Transverse colon (tissue), 4 donors: ENCODE measurements around the gene RACK1. TPM values are rescaled to one million over a fixed set of nuclear protein-coding genes. Genes with fewer than 3 reads are reported as not detected.
"Not testable (repeated sequence)": the region's sequence is repeated elsewhere in the genome, so short reads cannot be mapped to it uniquely, and the experiment has no call there.

ENCODE experiments used
- DNase-seq: peaks from one replicate; pipeline ENCODE4 v3.0.0-alpha.2; 2019
- H3K27ac ChIP-seq, 4 donors: fragments of 200-600 bp; sonication (generic); 2 replicates each; pipeline ENCODE4 v1.5.1; 2016 to 2018; ENCODE audit warnings: inconsistent platforms in 4 of 4
- H3K27me3 ChIP-seq: fragments of 200-600 bp; sonication (generic); 2 replicates; pipeline ENCODE4 v1.5.1; 2017; ENCODE audit warnings: inconsistent platforms
- H3K36me3 ChIP-seq, 4 donors: fragments of 200-600 bp; sonication (generic); 2 replicates each; pipeline ENCODE4 v1.5.1; 2017 to 2019; ENCODE audit warnings: inconsistent platforms in 4 of 4
- H3K4me1 ChIP-seq, 4 donors: fragments of 200-600 bp; sonication (generic); 2 replicates each; pipeline ENCODE4 v1.5.1; 2017 to 2020; ENCODE audit warnings: inconsistent platforms in 4 of 4
- H3K4me3 ChIP-seq, 4 donors: fragments of 200-600 bp; sonication (generic); 1 replicate in 1 of 4; 2 replicates in 3 of 4; pipeline versions ENCODE4 v1.5.1 to v1.6.1; 2017 to 2019; ENCODE audit warnings: inconsistent platforms in 4 of 4
- H3K9me3 ChIP-seq, 2 donors: fragments of 200-600 bp; sonication (generic); 2 replicates each; pipeline ENCODE4 v1.5.1; 2017 to 2019; ENCODE audit warnings: inconsistent platforms in 2 of 2
- CTCF ChIP-seq, 5 experiments: fragments of 200-600 bp in 3 of 5; fragments of 450-650 bp in 2 of 5; sonication (generic) in 3 of 5; IDR thresholded peaks; 1 replicate in 2 of 5; 2 replicates in 3 of 5; pipeline ENCODE4 v1.5.1; 2016 to 2017; ENCODE audit warnings: antibody characterized with exemption in 5 of 5, inconsistent platforms in 3 of 5, mild to moderate bottlenecking in 2 of 5, moderate library complexity in 1 of 5
- EP300 ChIP-seq: sonication (generic); formaldehyde crosslinking; IDR thresholded peaks from one replicate; pipeline ENCODE4 v1.6.1; 2017; ENCODE audit warnings: antibody characterized with exemption, low read depth
- POLR2A ChIP-seq: fragments of 450-650 bp; IDR thresholded peaks from one replicate; pipeline ENCODE4 v1.6.1; 2016; ENCODE audit warnings: antibody characterized with exemption, mild to moderate bottlenecking, moderate library complexity
- POLR2AphosphoS5 ChIP-seq, 3 donors: sonication (generic); formaldehyde crosslinking; IDR thresholded peaks; one replicate each; pipeline ENCODE4 v1.6.1; 2016; ENCODE audit warnings: antibody characterized with exemption in 3 of 3
- WGBS, 2 donors: methylation state at CpG; one replicate each; pipeline ENCODE4 v1.1.5; 2018; ENCODE audit warnings: low coverage in 1 of 2; 5-methylcytosine and 5-hydroxymethylcytosine counted together
- in situ Hi-C, 4 donors: fragments of 200-750 bp; cut with MboI; loops; one replicate each; pipeline versions ENCODE4 v1.15.0 to v1.15.1; 2017; ENCODE audit warnings: low sequenced_read_pairs in 3 of 4, low pct_ligation_motif_present in 1 of 4, low pct_unique_long_range_greater_than_20kb in 1 of 4
- intact Hi-C: fragments of 100-400 bp; cut with DNase I; formaldehyde crosslinking; loops from one replicate; pipeline ENCODE4 v1.15.1; 2023; ENCODE audit warnings: low total_unique reads
- total RNA-seq, 4 donors: library from RNA; depleted of rRNA; stranded (reverse); fragments of >200 nt; gene quantifications; one replicate each; pipeline ENCODE4 v1.1.0, GENCODE V29; 2016

Gene RACK1
- total RNA-seq, 4 donors from 2014 or later = 1,633 to 1,930 (median 1,753) TPM

- no peaks in the 10 kb centered on the region for H3K9me3 ChIP-seq
- H3K36me3 ChIP-seq = no peaks in the 10 kb centered on the region
- TF ChIP-seq CTCF (IDR thresholded peaks at IDR 0.05) (no peak), POLR2A (no peak), POLR2AphosphoS5 (IDR thresholded peaks at IDR 0.05) (no peak), EP300 (no peak)
- intact Hi-C loops (no loop called here), in situ Hi-C loops (no loop called here)
- no peak for DNase-seq
- WGBS, 2 donors = 85% methylated on average over 6 to 7 of the region's 7 CpGs
- no peaks in the 10 kb centered on the region for H3K4me1 ChIP-seq
- H3K27me3 ChIP-seq = no peaks in the 10 kb centered on the region
- H3K27ac ChIP-seq = no peak overlapping the region
- H3K4me3 ChIP-seq = no peak overlapping the region
Measured at GRCh38 chr5:181280251-181280762, 36.6 kb upstream of the RACK1 start.

GRCh38 chr5:181273433-181273744, 29.7 kb upstream of the RACK1 start:
- H3K36me3 ChIP-seq, DNase-seq, H3K9me3 ChIP-seq, H3K4me1 ChIP-seq, H3K4me3 ChIP-seq, intact Hi-C loops, in situ Hi-C loops, H3K27me3 ChIP-seq, H3K27ac ChIP-seq: not testable (repeated sequence)
- 50 to 57% methylated on average over 1 to 28 of the region's 28 CpGs for WGBS, 2 donors
- peak in 2 of 5 experiments; percentile 16 for TF ChIP-seq CTCF (IDR thresholded peaks at IDR 0.05)

GRCh38 chr5:181271081-181271480, 27.4 kb upstream of the RACK1 start:
- Histone ChIP-seq H3K4me3 (no peak overlapping the region), H3K27ac (no peak overlapping the region), H3K9me3 (no peaks in the 10 kb centered on the region), H3K27me3 (no peaks in the 10 kb centered on the region), H3K4me1 (no peaks in the 10 kb centered on the region), H3K36me3 (no peaks in the 10 kb centered on the region)
- DNase-seq = no peak
- TF ChIP-seq POLR2AphosphoS5 (IDR thresholded peaks at IDR 0.05) (no peak), POLR2A (no peak)
- intact Hi-C loops = no loop called here
- 90 to 93% methylated on average over 2 to 3 of the region's 3 CpGs for WGBS, 2 donors
- in situ Hi-C loops = no loop called here

- intact Hi-C loops, H3K36me3 ChIP-seq, H3K27me3 ChIP-seq, H3K4me3 ChIP-seq, H3K9me3 ChIP-seq, in situ Hi-C loops, H3K4me1 ChIP-seq, H3K27ac ChIP-seq, DNase-seq: not testable (repeated sequence)
- WGBS, 2 donors = 42 to 85% methylated on average over 2 to 12 of the region's 12 CpGs
Measured at GRCh38 chr5:181267907-181268306, 24.2 kb upstream of the RACK1 start.

GRCh38 chr5:181267291-181267904, 23.7 kb upstream of the RACK1 start:
- H3K27me3 ChIP-seq, in situ Hi-C loops, intact Hi-C loops, H3K4me1 ChIP-seq, H3K36me3 ChIP-seq, H3K4me3 ChIP-seq, H3K9me3 ChIP-seq, DNase-seq, H3K27ac ChIP-seq: not testable (repeated sequence)
- WGBS, 2 donors = 65 to 90% methylated on average over 2 to 8 of the region's 8 CpGs

- in situ Hi-C loops (no loop called here), intact Hi-C loops (no loop called here)
- Histone ChIP-seq H3K4me1 (peaks cover 0 to 6% (median 4%) of the 10 kb centered on the region in 4 donors), H3K27ac (no peak overlapping the region), H3K36me3 (no peaks in the 10 kb centered on the region), H3K27me3 (no peaks in the 10 kb centered on the region), H3K9me3 (no peaks in the 10 kb centered on the region), H3K4me3 (no peak overlapping the region)
- TF ChIP-seq POLR2A (no peak), POLR2AphosphoS5 (IDR thresholded peaks at IDR 0.05) (no peak), EP300 (no peak)
- 80 to 81% methylated on average over 3 to 18 of the region's 18 CpGs for WGBS, 2 donors
- DNase-seq = no peak
Measured at GRCh38 chr5:181265092-181265671, 21.5 kb upstream of the RACK1 start.
